OCI-M2 (cell line): Measurements from ENCODE around the gene MYL4.
"Not testable (repeated sequence)": the region's sequence is repeated elsewhere in the genome, so short reads cannot be mapped to it uniquely, and the experiment has no call there.

Experiments used
- DNase-seq: peaks from one replicate; lab custom pipeline; 2025; ENCODE audit not compliant: unreplicated experiment; lab: John Stamatoyannopoulos, UW

MYL4 gene

DNA sequence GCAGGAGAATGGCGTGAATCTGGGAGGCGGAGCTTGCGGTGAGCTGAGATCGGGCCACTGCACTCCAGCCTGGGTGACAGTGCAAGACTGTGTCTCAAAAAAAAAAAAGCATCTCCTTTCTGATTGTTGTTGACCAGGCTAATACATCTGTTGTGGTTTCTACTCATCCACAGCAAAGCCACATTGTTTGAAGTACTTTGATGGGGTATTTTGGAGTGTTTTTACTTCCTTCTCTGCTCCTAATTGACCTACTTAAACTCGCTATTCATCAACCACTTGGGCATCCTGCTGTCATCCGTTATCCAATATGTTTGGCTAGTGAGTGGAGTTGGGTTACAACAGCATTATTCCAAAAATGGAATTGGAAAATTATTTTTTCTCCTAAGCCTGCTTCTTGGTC is 16.6 kb upstream of the MYL4 start:
- DNase-seq = no peak

DNA sequence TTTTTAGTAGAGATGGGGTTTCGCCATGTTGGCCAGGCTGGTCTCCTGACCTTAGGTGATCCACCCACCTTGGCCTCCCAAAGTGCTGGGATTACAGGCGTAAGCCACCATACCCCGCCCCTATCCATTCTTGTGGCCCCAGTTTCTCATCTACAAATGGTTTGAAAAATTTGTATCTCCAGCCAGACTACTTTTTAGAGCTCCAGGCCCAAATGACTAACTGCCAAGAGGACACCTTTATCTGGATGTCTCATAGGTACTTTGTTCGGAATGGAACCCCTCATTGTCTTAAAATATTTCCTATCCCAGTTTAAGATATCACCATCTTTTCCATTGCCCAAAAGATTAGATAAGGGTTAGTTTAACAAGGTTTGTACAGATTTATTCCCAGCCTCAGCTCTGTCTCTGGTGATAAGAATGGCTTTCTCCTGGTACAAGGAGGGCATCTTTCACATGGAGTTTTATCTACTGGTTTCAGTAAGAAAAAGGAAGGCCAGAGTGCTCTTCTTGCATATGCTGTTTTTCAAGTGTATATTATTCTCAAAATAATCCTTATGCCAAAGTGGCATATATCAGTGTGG is 15.1 kb upstream of the MYL4 start:
- DNase-seq = no peak

DNA sequence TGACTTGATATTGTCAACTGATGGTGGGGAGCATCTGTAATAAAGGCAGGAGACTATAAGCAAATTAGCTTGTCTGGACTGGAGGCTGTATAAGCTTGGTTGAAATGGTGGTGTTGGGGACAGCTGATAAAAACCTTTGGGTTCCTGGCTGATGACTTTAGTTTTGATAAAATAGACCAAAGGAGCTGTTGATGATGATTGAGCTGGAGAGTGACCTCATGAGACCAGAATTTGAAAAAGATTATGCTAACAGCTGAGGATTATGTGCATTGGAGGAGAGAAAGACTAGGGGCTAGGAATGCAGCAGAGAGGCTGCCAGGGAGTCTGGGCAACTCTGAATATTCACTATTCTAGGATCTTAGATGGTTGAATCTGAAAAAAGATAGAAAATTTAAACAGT is 11.3 kb upstream of the MYL4 start:
- DNase-seq = no peak

DNA sequence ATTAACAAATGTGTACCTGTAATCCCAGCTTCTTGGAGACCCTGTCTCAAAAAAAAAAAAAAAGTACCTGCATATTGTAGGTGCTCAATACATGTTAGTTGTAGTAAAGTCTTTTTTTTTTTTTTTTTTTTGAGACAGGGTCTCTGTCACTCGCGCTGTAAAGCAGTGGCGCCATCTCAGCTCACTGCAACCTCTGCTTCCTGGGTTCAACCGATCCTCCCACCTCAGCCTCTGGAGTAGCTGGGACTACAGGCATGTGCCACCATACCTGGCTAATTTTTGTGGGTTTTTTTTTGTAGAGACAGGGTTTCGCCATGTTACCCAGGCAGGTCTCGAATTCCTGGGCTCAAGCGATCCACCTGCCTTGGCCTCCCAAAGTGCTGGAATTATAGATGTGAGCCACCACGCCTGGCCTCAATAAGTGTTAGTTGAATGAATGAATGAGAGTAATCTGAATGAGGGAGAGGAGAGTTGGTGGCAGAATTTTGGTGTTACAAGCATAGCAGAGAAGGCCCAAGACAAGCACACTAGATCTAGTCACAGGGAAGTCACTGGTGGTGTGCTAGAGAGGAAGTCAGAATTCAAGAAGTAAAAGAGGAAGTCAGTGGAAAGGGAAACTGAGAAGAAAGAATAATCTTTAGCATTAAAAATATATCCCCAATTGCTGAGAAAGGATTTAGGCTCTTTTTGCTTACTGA is 9.4 kb upstream of the MYL4 start:
- no peak for DNase-seq

DNA sequence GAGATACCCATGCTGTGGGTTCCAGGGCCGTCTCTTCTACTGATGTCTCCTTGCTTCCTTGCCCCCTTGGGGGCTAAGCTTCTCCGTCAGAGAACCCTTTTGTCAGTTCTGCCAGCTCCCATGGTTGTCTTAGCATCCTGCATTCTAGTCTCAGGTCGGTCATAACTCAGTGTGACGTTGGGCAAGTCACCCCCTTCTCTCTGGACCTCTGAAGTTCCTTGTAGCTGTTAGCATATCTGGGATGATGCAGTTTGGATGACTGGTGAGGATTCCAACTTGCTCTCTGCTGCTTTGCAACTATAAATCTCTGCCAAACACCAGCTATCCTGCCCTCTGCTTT is 8.9 kb upstream of the MYL4 start:
- DNase-seq = no peak

DNA sequence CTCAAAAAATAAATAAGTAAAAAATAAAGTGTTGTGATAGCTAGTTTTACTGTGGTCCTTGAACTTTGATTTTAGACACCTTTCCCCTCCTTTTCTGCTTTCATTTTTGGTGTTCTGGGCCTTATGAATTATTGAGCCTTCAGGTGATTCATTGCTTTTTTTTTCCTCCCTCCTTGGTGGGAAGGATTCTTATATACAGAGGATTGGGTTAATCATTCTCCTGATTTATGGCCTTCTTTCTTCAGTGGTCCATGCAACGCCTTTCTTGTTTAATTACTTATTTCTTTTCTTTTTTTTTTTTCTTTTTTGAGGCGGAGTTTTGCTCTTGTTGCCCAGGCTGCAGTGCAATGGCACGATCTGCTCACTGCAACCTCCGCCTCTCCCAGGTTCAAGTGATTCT is 8.0 kb upstream of the MYL4 start:
- DNase-seq = no peak

DNA sequence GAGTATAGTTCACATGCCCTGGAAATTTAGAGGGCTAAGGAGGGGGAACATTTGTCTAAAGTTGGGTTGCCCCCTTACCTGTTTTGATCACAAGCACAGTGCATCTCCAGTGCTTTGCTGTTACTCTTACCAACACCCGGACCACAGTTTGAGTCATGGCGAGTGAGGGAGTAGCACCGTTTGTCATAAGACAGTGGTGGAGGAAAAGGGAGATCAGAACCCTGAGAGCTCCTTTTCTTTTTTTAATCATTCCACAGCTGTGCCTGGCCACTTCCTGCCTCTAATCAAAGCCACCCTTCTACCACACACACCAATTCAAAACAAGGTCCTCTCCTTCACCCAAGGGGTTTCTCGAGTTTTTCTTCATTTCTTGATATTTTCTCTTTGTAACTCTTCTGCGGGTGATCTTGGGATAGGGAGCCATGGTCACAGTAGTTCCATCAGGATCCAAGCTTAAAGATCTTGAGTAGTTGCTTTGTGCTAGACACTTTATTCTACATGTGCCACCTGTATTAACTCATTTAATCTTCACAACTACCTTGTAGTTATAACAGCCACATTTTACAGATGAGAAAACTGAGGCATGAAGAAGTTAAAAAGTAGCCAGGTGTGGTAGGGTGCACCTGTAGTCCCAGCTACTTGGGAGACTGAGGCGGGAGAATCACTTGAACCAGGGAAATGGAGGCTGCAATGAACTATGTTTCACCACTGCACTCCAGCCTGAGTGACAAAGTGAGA is 5.0 kb upstream of the MYL4 start:
- DNase-seq = no peak

DNA sequence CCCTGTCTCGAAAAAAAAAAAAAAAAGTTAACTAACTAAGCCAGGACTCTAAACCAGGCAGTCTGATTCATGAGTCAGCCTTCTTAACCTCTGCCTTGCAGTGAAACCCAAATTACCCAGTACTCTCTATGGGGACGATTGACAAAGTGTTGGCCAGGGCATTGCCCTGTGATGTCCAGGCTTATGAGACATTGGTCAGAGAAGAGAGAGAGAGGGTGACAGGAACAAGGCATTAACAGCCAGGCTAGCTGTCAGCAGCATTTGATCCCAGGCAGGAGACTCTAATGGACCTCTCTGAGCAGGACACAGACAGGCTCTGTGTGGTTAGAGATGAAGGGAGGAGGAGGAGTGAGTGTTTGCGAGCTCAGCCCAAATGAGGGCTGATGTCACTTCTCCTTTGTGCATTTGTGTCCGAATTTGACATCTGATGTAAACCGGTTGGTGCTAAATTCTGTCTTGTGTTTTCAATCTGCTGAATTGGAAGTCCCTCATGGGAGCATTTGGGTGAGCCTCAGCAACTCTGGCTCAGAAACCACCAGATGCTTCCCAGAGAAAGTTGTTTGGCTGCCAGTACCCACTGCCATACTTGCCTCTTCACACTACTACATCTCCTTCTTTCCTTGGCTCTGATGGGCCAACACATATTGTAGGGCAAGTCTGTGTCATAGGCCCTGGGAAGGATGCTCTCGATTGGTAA is 4.3 kb upstream of the MYL4 start:
- no peak for DNase-seq

DNA sequence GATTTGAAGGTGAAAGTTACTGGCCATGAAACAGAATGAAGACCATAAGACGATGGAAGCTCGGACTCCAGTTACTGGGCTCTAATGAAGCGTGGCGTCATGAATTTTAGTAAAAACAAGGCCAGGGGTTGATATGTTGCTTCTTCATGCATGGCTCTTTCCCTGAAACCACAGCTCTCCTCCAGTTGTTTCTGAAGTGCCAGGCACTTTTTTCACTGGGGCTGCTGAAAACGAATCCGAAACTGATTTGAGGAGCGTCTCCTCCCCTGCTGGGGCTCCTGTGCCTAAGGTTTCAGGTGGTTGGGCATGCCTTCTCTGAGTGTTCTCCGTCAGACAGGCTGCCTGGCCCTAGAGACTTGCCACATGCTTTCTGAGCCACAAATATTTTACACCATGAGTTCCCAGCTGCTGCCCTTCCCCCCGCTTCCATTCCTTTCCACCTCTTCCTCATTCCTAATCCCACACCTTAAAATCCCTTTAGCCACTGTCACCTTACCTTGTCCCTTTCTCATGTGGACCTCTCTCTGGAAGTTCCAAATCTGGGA is 3.7 kb upstream of the MYL4 start:
- no peak for DNase-seq

DNA sequence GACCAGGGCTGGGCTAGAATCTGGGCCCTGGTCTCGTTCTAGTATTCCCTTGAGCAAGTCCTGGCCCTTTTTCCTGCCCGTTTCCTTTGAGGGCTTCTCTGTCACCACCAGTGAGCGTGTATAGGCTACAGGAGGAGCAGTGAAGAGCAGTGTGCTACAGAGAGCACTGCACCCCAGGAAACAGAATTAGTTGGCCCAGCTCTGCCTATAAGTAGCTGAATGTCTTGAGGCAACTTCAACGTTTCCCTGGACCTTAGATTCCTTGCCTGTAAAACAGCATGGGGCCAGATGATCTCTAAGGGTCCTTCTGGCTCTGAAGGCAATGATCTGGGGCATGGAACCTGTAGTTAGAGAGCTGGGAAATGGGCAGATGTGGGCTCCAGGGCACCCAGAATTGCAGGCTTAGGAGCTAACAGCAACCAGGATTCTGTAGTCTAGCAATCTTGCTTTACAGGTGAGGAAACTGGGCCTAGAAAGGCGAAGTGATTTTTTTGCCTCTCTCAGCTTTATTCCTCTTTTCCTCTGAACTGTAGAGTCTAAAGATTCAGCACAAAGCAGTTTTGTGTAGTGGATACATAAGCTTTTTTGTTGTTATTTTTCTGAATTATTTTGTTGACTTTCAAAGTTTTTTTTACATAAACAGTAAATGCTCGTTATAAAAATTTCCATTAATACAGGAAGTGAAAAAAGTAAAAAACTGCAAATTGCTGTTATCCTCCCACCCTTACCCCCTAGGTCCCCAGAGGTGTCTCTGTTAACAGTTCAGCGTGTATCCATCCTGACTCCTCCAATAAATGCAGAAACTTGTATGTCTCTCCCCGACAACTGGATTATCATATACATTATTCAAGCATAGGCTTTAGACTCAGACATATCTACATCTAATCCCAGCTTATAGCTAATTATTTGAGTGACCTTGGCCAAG is 1.7 kb upstream of the MYL4 start:
- DNase-seq = no peak

DNA sequence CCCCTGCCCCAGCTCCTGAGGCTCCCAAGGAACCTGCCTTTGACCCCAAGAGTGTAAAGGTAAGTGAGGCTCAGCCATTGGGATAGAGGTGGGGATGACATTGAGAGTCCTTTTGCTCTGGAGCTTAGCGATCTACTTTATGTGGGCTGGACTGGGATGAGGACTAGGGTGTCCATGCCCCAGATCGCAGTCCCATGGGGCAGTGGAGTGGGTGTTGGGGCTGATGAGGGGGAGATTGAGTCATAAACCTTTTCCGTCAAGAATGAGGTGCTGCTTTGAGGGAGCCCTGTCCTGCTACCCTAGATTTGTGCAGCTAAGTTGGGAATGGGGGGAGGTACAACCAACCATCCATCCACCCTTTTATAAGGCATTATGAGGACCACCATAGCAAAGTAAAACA is 351 bp downstream of the MYL4 start:
- no peak for DNase-seq

DNA sequence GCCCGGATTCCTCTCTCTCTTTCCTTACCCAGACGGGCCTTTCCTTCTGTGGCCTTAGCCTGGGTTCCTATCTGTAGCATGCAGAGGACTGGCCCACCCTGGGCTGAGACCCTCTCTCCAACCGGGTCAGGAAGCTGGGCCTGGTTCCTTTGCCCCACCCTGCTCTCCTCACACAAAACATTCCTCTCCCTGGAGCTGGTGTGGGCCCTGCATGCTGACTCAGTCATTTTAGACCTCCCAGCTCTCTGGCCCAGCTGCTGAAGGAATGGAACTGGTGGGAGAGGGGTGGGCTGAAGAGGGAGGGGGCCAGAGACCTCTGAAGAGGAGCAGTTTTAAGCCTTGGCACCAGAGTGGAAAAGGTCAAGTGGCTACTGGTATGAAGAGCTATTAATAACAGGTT is 957 bp downstream of the MYL4 start:
- no peak for DNase-seq

DNA sequence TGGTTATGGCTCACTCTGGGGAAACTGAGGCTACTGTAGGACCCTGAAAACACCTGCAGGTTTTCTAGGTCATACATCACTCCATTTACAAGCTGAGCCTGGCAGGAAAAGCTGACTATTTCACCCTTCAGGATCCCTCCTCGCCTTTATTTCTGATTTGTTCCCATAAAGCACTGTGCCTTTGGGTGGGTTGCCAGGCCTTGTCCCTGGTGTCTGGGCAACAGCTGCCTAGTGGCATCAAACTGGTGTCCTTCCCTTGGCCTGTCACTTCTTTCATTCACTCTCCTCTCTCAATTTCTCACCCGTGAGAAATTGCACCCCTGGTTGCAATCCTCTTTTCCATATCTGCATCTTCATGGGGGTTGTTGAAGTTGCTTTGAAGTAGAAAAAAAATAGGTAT is 1.6 kb downstream of the MYL4 start:
- no peak for DNase-seq

DNA sequence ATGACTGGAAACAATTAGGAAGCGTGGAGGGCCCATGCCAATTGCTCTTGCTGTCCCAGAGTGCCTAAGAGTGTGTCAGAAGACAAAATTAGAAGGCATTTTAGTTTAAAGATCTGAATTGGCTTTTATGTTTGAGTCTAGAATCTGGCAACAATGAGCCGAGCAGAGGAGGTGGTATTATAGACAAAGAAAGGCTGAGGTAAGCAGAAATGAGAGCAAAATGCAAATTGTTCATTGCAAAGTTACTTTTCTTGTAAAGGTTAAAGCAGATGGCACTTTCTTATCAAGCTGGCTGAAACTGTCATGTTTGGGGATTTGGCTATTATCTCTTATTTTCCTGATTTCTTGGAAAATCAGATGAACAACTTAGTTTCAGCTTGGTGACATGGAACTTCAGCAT is 3.3 kb downstream of the MYL4 start:
- no peak for DNase-seq

DNA sequence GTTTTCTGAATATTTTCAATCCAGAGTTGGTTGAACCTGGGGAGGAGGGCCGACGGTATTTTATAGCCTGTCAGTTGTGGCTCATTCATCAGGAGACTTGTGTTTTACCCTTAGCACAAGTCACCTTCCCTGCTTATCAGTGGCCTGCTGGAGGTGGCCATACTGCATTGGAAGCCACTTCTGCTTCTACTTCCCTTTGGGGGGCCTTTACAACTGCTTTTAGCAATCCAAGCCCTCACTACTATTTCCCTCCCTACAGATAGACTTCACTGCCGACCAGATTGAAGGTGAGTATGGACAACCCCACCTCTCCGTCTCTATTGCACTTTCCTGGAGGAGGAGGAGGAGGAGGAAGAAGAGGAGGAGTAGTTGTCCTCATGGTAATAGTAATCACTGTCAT is 4.4 kb downstream of the MYL4 start:
- no peak for DNase-seq

DNA sequence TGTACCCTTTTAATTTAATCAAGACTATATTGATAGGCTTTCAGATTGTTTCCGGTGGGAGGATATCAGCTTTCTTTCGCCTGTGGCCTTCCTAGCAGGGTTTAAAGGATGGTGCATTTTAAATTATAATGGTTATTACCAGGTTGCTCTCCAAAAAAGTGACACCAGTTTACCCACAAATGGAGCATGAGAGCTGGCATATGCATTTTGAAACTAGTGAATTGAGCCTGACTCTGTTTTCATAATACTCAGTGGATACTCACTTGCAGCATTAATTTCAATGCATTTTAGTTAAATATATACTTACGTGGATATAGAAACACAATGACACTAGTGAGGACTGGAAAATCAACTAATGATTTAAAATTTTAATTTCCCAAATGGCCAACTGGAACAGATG is 5.8 kb downstream of the MYL4 start:
- no peak for DNase-seq

DNA sequence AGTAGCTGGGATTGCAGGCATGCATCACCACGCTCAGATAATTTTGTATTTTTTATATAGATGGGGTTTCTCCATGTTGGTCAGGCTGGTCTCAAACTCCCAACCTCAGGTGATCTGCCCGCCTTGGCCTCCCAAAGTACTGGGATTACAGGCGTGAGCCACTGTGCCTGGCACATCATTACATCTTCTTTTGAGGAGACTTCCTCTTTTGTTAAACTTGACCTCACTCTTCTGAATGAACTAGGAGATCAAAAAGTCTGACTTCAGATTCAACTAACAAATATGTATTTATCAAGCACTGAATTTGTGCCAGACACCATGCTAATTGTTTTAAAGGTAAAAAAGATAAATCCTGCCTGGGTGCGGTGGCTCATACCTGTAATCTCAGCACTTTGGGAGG is 7.7 kb downstream of the MYL4 start:
- DNase-seq = not testable (repeated sequence)

DNA sequence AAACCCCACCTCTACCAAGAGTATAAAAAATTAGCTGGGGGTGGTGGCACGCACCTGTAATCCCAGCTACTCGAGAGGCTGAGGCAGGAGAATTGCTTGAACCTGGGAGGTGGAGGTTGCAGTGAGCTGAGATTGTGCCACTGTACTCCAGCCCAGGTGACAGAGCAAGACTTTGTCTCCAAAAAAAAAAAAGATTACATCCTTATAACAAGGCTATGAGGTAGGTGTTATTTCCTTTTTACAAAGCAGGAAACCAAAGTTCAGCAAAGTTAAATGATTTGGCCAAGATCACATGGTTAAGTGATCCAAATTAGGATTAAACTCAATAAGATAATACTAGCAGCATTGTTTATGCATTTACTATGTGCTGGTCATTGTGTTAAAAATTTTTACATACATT is 8.1 kb downstream of the MYL4 start:
- not testable (repeated sequence) for DNase-seq

DNA sequence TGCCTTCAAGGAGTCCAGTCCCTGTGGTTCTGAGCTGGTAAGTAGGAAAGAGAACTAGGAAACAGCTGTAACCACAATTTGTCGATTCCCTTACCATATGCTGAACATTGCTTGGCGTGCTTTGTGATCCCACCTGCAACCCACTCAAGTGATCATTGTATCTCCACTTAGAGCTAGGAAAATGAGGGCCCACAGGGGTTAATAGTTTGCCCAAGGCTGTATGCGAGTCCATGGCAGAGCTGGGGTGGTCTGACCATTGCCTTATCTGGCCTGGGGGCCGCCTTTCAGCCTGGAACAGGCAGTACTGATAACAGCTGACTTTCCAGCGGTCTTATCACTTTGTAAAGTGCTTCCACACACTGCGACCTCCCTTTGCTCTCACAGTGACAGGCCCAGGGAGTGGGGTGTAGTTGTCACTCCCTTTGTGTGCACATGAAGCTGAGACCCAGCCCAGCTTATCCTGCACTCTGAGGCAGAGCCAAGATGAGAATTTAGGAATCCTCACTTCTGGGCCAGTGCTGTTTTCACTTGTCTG is 9.8 kb downstream of the MYL4 start:
- peak; percentile 90 for DNase-seq
